ENCODE data around the gene TENM3. TPM values are rescaled to one million over a fixed set of nuclear protein-coding genes. Genes with fewer than 3 reads are reported as not detected.

Gene TENM3
- total RNA-seq, 1 donor = 24.2 TPM

DNA sequence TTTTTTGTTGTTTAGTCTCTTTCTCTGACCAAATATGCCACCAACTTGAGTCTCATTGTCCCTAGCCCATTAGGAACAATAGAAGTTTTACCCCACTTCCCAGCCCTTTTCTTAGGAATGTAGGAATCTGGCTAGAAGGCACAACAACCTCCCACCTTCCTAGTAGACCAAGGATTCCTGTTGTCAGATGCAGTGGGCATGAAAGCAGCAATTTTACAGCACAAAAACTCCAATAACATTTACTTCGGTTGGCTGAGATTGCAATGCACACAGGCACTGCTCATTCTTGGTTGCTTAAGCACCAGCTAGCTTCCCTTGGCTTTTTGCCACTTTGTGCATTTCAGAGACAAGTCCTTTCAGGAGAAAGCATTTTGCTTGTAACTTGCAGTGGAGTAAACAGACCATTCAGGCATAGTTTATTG, 312.8 kb downstream of the TENM3 start:
- peak; percentile 70 for DNase-seq (ENCODE audit: low read depth)
- TF ChIP-seq CTCF (IDR thresholded peaks at IDR 0.05; ENCODE audit: insufficient read depth, low read depth, low read length) = no peak
- no peak overlapping the region for H3K4me3 ChIP-seq (ENCODE audit: low read depth, low read length)

DNA sequence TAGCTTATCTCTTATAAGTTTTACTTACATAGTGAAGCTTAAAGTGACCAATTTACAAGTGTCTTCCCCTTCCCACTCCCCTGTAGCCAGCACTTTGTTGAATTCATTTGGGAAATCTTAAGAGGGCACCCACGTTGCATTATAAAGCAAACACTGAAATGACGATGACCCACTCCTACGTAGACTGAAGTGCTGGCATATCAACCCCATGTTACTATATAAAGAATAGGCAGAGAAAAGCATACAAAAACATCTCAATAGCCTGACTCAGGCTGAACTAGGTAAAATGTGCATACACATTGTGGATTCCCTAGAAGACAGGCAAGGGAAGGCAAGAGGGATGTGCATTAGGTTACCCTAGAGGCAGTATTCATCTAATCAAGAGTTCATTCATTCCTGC, 313.4 kb downstream of the TENM3 start:
- no peak for TF ChIP-seq CTCF (IDR thresholded peaks at IDR 0.05; ENCODE audit: insufficient read depth, low read depth, low read length)
- no peak for DNase-seq (ENCODE audit: low read depth)
- no peak overlapping the region for H3K4me3 ChIP-seq (ENCODE audit: low read depth, low read length)

- no peak for TF ChIP-seq CTCF (IDR thresholded peaks at IDR 0.05; ENCODE audit: insufficient read depth, low read depth, low read length)
- no peak for DNase-seq (ENCODE audit: low read depth)
- no peak overlapping the region for H3K4me3 ChIP-seq (ENCODE audit: low read depth, low read length)
These were observed 317.2 kb downstream of the TENM3 start for GRCh38 chr4:182560358-182560757.

- H3K4me3 ChIP-seq (ENCODE audit: low read depth, low read length) = no peak overlapping the region
- no peak for DNase-seq (ENCODE audit: low read depth)
- TF ChIP-seq CTCF (IDR thresholded peaks at IDR 0.05; ENCODE audit: insufficient read depth, low read depth, low read length) = no peak
These were observed 319.1 kb downstream of the TENM3 start for GRCh38 chr4:182562350-182562749.

DNA sequence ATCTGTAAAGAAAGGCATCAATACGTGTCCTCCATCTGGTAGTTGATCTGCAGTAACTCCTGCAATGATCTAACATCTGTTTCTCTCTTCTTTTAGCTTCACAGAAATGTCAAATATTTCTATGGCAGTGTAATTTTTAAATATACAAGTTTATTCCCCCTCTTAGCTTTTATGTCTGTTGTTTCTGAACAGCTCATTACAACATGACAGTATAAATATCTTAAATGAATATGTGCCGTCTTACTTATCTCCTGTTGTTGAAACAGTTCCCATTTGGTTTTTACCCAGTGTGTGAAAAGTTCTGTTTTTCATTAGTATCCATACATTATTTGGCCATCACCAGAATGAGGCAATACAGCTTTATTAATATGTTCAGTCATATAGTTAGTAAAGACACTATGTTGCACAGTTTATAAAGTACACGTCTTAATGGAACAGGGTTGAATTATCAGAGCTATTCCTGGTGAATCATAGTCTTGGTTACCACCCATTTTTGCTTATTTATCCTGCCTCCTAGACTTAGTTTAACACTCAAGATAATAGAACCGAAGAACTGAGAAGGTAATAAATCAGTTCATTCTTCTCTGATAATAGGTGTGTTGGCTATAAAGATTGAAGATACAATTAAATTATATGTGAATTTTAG, 321.6 kb downstream of the TENM3 start:
- TF ChIP-seq CTCF (IDR thresholded peaks at IDR 0.05; ENCODE audit: insufficient read depth, low read depth, low read length) = no peak
- H3K4me3 ChIP-seq (ENCODE audit: low read depth, low read length) = no peak overlapping the region
- DNase-seq (ENCODE audit: low read depth) = no peak

- no peak overlapping the region for H3K4me3 ChIP-seq (ENCODE audit: low read depth, low read length)
- no peak for DNase-seq (ENCODE audit: low read depth)
- no peak for TF ChIP-seq CTCF (IDR thresholded peaks at IDR 0.05; ENCODE audit: insufficient read depth, low read depth, low read length)
These were observed 323.9 kb downstream of the TENM3 start for GRCh38 chr4:182567119-182567518.

DNA sequence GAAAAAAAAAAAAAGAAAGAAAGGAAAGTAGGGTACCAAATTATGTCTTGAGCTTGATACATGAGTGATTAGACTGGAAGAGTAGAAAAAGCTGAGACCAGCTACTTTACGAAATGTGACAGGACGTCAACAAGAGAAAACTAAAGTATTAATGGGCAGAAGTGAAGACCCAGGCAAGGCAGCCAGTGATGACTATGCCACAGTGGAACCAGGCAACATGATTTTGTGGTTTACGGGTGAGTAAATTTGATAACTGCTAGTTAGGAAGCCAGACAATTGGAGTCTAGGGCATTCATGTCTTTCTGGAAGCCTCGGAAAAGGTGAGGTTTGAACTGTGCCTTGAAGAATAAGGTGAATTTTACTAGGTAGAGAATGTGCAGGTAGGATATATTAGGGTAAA, 326.4 kb downstream of the TENM3 start:
- no peak overlapping the region for H3K4me3 ChIP-seq (ENCODE audit: low read depth, low read length)
- no peak for DNase-seq (ENCODE audit: low read depth)
- TF ChIP-seq CTCF (IDR thresholded peaks at IDR 0.05; ENCODE audit: insufficient read depth, low read depth, low read length) = no peak
